ENCODE data around the gene VOPP1. TPM values are rescaled to one million over a fixed set of nuclear protein-coding genes. Genes with fewer than 3 reads are reported as not detected.

The VOPP1 gene
- total and polyA plus RNA-seq, 2 donors (not counting 3 experiments of a cell fraction or from before 2014, with no cell fraction given), result 85.6 to 154 TPM

GRCh38 chr7:55550010-55550663, 22.2 kb downstream of the VOPP1 start:
- POLR2A ChIA-PET, result interaction anchor here (0.7 kb wide), 1 partner anchor 18 kb away, joined by 3 read pairs; no protein-coding TSS in a partner anchor
- no peak overlapping the region for H2AFZ ChIP-seq (ENCODE audit: low read depth, low read length)
- intact Hi-C loops (cut with micrococcal nuclease), result loop anchor here (1.0 to 5.0 kb wide), 2 partner anchors 34 to 183 kb away; partner anchors contain the start of gene LANCL2

More at GRCh38 chr7:55550010-55550663, 22.2 kb downstream of the VOPP1 start:
- peaks cover 12% of the 10 kb centered on the region for H4K20me1 ChIP-seq (replicated peaks; ENCODE audit: control insufficient read depth, extremely low read depth, insufficient read depth, low read length)
- FAIRE-seq, result peak; percentile 59
- H3K79me2 ChIP-seq (ENCODE audit: control insufficient read depth, insufficient read depth, low read length), result peaks cover 94% of the 10 kb centered on the region
- peak; percentile 69 for DNase-seq (ENCODE audit: low read depth, low spot score)
- H3K36me3 ChIP-seq (ENCODE audit: control insufficient read depth in 2 of 2, extremely low read depth in 1 of 2, insufficient read depth in 2 of 2, low read length in 2 of 2), result peaks cover 1 to 3% of the 10 kb centered on the region in 2 experiments
- no peak overlapping the region for H3K4me3 ChIP-seq (replicated peaks in 1 of 3; ENCODE audit: insufficient read depth in 1 of 3, low read depth in 1 of 3, low read length in 3 of 3)
- no peaks in the 10 kb centered on the region for H3K9me3 ChIP-seq (replicated peaks; ENCODE audit: control insufficient read depth, insufficient read depth, low read length)
- dilution Hi-C loops (cut with MboI; ENCODE audit: extremely low pct_ligation_motif_present, low sequenced_read_pairs), result no loop called here
- H3K9ac ChIP-seq (replicated peaks; ENCODE audit: extremely low read depth, insufficient read depth, low read length), result no peak overlapping the region
- H3K4me1 ChIP-seq (ENCODE audit: control insufficient read depth, extremely low read depth, insufficient read depth, low read length), result peaks cover 61% of the 10 kb centered on the region
- no peak overlapping the region for H3K4me2 ChIP-seq (ENCODE audit: insufficient read depth, low read length)
- no peaks in the 10 kb centered on the region for H3K27me3 ChIP-seq (ENCODE audit: control insufficient read depth in 2 of 2, insufficient read depth in 2 of 2, low read length in 2 of 2)
- CTCF ChIA-PET, result interaction anchor here (0.6 to 1.8 kb wide), 5 partner anchors 8 to 24 kb away, joined by 3 to 5 read pairs (median 4); partner anchors contain the start of gene VOPP1
- TF ChIP-seq POLR2AphosphoS5 (IDR thresholded peaks at IDR 0.05; ENCODE audit: insufficient read depth, low read depth, low read length) (no peak), CTCF (IDR thresholded peaks at IDR 0.05; ENCODE audit: extremely low read depth in 1 of 2, insufficient read depth in 1 of 2, low read depth in 1 of 2, low read length in 2 of 2) (peak; percentile 63 to 72)
- no peak overlapping the region for H3K27ac ChIP-seq (ENCODE audit: insufficient read depth, low read depth, low read length)
- BruUV-seq (replicated peaks), result no TSS peak
- H3K9me1 ChIP-seq (replicated peaks; ENCODE audit: control insufficient read depth, extremely low read depth, insufficient read depth, low read length), result no peaks in the 10 kb centered on the region
